K562 (cell line): ENCODE measurements around the gene TRIM71.

Source experiments
- CEBPB ChIP-seq: fragments of 450-650 bp; IDR thresholded peaks from 2 replicates; pipeline ENCODE4 v1.6.1; 2016; ENCODE audit warnings: missing genetic modification characterization, missing compliant biosample characterization
- FOXJ3 ChIP-seq: sonication (generic); formaldehyde crosslinking; IDR thresholded peaks from 2 replicates; pipeline ENCODE4 v1.4.0; 2020; ENCODE audit warnings: mild to moderate bottlenecking, missing genetic modification reagents
- FOXM1 ChIP-seq, 2 experiments: fragments of 450-650 bp in 1 of 2; sonication (generic) in 1 of 2; formaldehyde crosslinking in 1 of 2; IDR thresholded peaks; 2 replicates each; pipeline versions ENCODE4 v1.6.1 to v1.9.0; 2017 to 2022; ENCODE audit warnings: low read depth in 2 of 2, mild to moderate bottlenecking in 2 of 2, missing genetic modification reagents in 1 of 2, moderate library complexity in 1 of 2
- NFYB ChIP-seq: IDR thresholded peaks from 2 replicates; pipeline ENCODE4 v1.6.1; 2011; ENCODE audit warnings: mild to moderate bottlenecking, moderate library complexity; ENCODE audit not compliant: insufficient read length; ENCODE audit errors: extremely low read depth
- POLR2A ChIP-seq: fragments of 450-650 bp; conservative IDR thresholded peaks from 2 replicates; pipeline ENCODE4 v1.6.1; 2016
- PRPF4 ChIP-seq: fragments of 200-400 bp; formaldehyde crosslinking; IDR thresholded peaks from one replicate; pipeline ENCODE4 v1.6.1; 2017; ENCODE audit warnings: low read length, low read depth, mild to moderate bottlenecking; ENCODE audit not compliant: insufficient read depth, poor library complexity, severe bottlenecking
- TCF3 ChIP-seq: sonication (generic); formaldehyde crosslinking; IDR thresholded peaks from 2 replicates; pipeline ENCODE4 v1.4.0; 2020; ENCODE audit warnings: mild to moderate bottlenecking, missing genetic modification reagents
- ZNF24 ChIP-seq: fragments of 450-650 bp; IDR thresholded peaks from 2 replicates; pipeline ENCODE4 v1.6.1; 2016
- ZNF282 ChIP-seq: sonication (generic); formaldehyde crosslinking; IDR thresholded peaks from 2 replicates; pipeline ENCODE4 v1.8.1; 2023; ENCODE audit warnings: missing genetic modification reagents
- TF ChIP-seq, protein P1 (sequence below), 3 experiments: IDR thresholded peaks in 2 of 3; conservative IDR thresholded peaks in 1 of 3; 2 replicates each; pipeline ENCODE4 v1.5.1; 2011 to 2012; ENCODE audit warnings: low read length in 3 of 3, mild to moderate bottlenecking in 3 of 3, control low read depth in 2 of 3, improper control_type of control experiment in 1 of 3, inconsistent platforms in 1 of 3, low read depth in 1 of 3, mixed read lengths in 1 of 3, moderate library complexity in 1 of 3; ENCODE audit not compliant: insufficient read depth in 2 of 3
- TF ChIP-seq, protein P2 (sequence below): sonication (generic); formaldehyde crosslinking; IDR thresholded peaks from 2 replicates; pipeline ENCODE4 v1.8.0; 2023; ENCODE audit warnings: missing genetic modification reagents, mild to moderate bottlenecking, borderline replicate concordance

DNA sequence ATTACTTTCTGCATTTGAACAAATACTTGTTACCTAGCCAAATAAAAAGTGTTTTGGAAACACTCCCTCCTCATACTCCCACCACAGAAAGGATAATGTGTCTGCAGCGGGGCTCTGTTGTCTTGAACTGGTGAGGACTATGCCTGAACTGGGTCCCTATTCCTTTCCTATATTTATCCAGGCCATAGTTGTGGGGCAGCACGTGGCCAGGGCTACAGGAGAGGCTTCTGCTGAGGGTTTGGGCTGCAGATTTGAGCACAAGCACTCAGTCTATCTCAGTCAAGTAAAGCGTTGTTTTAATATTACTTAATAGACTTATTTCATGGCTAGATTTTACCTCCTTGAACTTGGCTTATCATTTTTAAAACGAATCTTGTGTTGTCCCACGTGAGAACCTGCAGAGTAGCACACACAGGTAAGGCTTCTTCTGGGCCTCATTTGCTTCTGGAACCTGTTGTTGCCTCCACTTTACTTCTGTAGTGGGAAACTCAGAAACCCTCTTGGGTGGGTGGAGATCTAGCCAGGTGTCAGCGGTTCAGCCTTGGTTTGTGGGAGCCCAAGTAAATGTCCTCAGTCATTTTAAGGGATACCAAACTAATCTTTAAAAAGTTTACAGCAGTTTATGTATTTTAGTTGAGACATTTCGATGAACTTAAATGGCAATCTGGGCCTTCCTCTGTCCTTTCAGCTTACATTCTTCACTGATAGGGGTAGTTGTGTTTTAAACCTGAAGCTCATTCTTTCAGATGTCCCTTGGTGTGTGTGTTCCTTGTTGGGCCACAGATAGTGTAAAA is 51.1 kb downstream of the TRIM71 start:
- TF ChIP-seq PRPF4 (no peak), ZNF24 (no peak), CEBPB (tag) (no peak), NFYB (no peak), POLR2A (no peak), FOXM1 (IDR thresholded peaks at IDR 0.05; ENCODE audit: low read depth) (no peak), FOXM1 (CRISPR knock-in tag; IDR thresholded peaks at IDR 0.05; ENCODE audit: low read depth) (no peak), FOXJ3 (CRISPR knock-in tag) (no peak), ZNF282 (no peak), TCF3 (CRISPR knock-in tag) (no peak)
- TF ChIP-seq, protein P1, sequence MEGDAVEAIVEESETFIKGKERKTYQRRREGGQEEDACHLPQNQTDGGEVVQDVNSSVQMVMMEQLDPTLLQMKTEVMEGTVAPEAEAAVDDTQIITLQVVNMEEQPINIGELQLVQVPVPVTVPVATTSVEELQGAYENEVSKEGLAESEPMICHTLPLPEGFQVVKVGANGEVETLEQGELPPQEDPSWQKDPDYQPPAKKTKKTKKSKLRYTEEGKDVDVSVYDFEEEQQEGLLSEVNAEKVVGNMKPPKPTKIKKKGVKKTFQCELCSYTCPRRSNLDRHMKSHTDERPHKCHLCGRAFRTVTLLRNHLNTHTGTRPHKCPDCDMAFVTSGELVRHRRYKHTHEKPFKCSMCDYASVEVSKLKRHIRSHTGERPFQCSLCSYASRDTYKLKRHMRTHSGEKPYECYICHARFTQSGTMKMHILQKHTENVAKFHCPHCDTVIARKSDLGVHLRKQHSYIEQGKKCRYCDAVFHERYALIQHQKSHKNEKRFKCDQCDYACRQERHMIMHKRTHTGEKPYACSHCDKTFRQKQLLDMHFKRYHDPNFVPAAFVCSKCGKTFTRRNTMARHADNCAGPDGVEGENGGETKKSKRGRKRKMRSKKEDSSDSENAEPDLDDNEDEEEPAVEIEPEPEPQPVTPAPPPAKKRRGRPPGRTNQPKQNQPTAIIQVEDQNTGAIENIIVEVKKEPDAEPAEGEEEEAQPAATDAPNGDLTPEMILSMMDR (IDR thresholded peaks at IDR 0.05 in 2 of 3, conservative IDR thresholded peaks at IDR 0.05 in 1 of 3; ENCODE audit: insufficient read depth in 2 of 3, low read depth in 1 of 3, low read length in 3 of 3), result no peak
- TF ChIP-seq, protein P2, sequence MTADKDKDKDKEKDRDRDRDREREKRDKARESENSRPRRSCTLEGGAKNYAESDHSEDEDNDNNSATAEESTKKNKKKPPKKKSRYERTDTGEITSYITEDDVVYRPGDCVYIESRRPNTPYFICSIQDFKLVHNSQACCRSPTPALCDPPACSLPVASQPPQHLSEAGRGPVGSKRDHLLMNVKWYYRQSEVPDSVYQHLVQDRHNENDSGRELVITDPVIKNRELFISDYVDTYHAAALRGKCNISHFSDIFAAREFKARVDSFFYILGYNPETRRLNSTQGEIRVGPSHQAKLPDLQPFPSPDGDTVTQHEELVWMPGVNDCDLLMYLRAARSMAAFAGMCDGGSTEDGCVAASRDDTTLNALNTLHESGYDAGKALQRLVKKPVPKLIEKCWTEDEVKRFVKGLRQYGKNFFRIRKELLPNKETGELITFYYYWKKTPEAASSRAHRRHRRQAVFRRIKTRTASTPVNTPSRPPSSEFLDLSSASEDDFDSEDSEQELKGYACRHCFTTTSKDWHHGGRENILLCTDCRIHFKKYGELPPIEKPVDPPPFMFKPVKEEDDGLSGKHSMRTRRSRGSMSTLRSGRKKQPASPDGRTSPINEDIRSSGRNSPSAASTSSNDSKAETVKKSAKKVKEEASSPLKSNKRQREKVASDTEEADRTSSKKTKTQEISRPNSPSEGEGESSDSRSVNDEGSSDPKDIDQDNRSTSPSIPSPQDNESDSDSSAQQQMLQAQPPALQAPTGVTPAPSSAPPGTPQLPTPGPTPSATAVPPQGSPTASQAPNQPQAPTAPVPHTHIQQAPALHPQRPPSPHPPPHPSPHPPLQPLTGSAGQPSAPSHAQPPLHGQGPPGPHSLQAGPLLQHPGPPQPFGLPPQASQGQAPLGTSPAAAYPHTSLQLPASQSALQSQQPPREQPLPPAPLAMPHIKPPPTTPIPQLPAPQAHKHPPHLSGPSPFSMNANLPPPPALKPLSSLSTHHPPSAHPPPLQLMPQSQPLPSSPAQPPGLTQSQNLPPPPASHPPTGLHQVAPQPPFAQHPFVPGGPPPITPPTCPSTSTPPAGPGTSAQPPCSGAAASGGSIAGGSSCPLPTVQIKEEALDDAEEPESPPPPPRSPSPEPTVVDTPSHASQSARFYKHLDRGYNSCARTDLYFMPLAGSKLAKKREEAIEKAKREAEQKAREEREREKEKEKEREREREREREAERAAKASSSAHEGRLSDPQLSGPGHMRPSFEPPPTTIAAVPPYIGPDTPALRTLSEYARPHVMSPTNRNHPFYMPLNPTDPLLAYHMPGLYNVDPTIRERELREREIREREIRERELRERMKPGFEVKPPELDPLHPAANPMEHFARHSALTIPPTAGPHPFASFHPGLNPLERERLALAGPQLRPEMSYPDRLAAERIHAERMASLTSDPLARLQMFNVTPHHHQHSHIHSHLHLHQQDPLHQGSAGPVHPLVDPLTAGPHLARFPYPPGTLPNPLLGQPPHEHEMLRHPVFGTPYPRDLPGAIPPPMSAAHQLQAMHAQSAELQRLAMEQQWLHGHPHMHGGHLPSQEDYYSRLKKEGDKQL (CRISPR knock-in tag), result no peak
